Activated T-cell treated with anti-CD3 and anti-CD28 coated beads, Interleukin-2, amount 50 U/mL, for 72 hours (primary cell): ENCODE measurements around the gene MLKL. TPM values are rescaled to one million over a fixed set of nuclear protein-coding genes. Genes with fewer than 3 reads are reported as not detected.

Experiments used
- total RNA-seq, 2 donors: library from RNA; stranded (reverse); gene quantifications; one replicate each; pipeline ENCODE4 v1.2.3, GENCODE V29; 2022

MLKL gene
- total RNA-seq, 2 donors from 2014 or later = 16.9 to 23.2 TPM

Other genes starting within 250 kb of the MLKL start
- 10 to 100 TPM; 67.4 to 72.3 TPM for gene GLG1, start 93.7 kb downstream of the MLKL start, total RNA-seq
- 100 to 1,000 TPM; 114 TPM for gene RFWD3, start 34.0 kb downstream of the MLKL start, total RNA-seq
- not detected for gene FA2H, start 74.0 kb upstream of the MLKL start, total RNA-seq